Fibroblast of mammary gland (primary cell): ENCODE results near the gene FAM8A1.

Source experiments
- DNase-seq: peaks from one replicate; pipeline ENCODE4 v3.0.0-alpha.2; 2010; ENCODE audit warnings: low read depth
- H3K4me3 ChIP-seq: 2 replicates; pipeline ENCODE4 v1.5.1; 2011; ENCODE audit warnings: low read depth, mild to moderate bottlenecking, low read length, moderate library complexity; ENCODE audit not compliant: control insufficient read depth
- CTCF ChIP-seq: conservative IDR thresholded peaks from 2 replicates; pipeline ENCODE4 v1.5.1; 2011; ENCODE audit warnings: low read depth, low read length, inconsistent platforms; ENCODE audit not compliant: control insufficient read depth, insufficient read depth

Gene FAM8A1

DNA sequence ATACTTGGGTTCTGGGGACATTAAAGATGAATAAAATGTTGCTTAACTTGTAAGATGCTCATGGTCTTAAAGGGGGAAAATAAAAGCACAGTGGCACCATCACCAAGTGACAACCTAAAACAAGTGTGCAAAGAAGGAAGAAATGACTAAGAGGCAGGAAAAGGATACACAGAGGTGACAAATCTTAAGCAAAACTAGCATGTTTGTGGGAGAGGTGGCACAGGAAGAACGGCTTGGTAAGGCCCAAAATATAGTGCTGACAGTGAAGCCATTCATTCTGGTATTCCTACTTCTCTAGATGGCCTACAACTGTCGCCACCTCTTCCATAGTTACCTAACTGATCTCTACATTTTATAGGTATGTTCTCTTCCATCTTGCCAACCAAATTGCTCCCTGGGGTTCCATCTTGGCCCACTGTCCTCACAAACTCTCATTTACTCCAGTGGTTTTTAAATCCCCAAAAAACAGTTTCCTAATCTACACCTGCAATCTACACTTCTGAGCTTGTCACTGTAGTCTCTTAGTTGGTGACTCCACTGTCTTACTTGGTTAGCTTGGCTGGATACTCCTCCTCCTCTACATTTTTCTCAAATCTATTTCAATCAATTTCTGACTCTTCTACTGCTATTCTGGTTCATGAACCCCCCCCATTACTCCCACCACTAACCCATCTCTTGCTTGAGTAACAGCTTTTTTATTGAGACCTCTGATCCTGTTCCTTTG is 33.5 kb downstream of the FAM8A1 start:
- no peak overlapping the region for H3K4me3 ChIP-seq
- no peak for TF ChIP-seq CTCF
- DNase-seq: no peak

- peak; percentile 13 for DNase-seq
- H3K4me3 ChIP-seq: no peak overlapping the region
- TF ChIP-seq CTCF: no peak
Observed at GRCh38 chr6:17635568-17635967, 35.5 kb downstream of the FAM8A1 start.

DNA sequence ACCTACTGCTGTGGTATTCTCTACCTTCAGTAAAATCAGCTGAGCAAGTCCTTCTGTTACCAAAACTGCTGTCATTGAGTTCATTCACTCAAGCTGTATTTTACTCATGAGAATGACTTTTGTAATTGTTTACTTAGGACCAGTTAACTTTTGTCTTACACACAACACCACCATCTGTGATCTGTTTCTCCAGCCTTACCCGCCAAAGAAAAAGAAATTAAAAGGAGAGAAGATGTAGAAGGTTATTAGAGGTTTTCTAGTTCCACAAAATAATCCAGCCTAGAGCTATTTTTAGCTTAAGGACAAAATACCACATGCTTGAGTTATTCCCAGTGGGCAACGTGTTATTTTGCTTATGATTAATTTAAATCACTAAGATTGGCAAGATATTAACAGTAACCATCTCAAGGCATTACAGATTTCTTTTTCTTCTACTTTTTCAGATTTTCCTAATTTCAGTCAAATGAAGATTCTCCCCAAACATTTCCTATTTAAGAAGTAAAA is 38.2 kb downstream of the FAM8A1 start:
- TF ChIP-seq CTCF: no peak
- peak; percentile 12 for DNase-seq
- no peak overlapping the region for H3K4me3 ChIP-seq

- TF ChIP-seq CTCF: no peak
- peak; percentile 34 for DNase-seq
Observed at GRCh38 chr6:17640477-17640917, 40.4 kb downstream of the FAM8A1 start.

DNA sequence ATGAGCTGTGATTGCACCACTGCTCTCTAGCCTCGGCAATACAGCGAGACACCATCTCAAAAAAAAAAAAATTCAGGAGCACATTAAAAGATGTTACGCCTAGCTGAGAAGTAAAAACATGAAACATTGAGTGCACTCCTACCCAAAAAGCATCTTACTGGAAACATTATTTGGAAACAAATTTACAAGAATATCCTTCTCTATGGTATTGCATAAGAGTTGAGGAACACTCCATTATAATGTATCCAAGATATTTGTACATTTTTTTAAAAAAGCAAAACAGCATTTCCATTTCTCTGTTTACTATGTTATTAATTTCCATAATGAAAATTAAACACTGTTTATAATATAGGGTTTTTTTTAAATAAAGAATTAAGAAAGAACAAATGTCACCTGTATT is 48.6 kb downstream of the FAM8A1 start:
- TF ChIP-seq CTCF: no peak
- H3K4me3 ChIP-seq: no peak overlapping the region
- DNase-seq: no peak

More at GRCh38 chr6:17640477-17640917, 40.4 kb downstream of the FAM8A1 start:
- no peak overlapping the region for H3K4me3 ChIP-seq

DNA sequence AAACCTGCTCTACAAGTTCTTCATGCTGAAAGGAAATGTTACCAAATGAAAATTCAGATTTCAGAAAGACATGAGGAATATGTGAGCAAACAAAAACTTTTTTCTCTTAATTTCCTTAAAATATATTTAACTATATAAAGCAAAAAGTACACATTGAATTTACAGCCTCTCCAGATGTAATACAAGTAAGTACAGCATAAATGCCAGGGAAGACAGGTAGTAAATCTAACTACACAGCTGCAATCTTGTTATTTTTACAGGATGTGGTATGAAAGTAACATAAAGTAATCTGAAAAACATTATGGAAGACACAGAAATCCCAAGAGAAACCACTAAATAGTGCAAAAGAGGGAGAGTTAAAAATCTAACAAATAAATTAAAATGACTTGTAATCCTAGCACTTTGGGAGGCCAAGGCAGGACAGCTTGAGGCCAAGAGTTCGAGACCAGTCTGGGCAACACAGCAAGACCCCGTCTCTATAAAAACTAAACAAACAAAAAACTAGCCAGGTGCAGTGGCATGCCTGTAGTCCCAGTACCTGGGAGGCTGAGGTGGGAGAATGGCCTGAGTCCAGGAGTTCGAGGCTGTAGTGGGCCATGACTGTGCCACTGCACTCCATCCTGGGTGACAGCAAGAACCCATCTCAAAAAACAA is 50.7 kb downstream of the FAM8A1 start:
- DNase-seq: no peak
- TF ChIP-seq CTCF: no peak

More for the DNA sequence above, 50.7 kb downstream of the FAM8A1 start:
- no peak overlapping the region for H3K4me3 ChIP-seq
